Suprapubic skin (tissue), 4 donors: ENCODE measurements around the gene IFNA7. TPM values are rescaled to one million over a fixed set of nuclear protein-coding genes. Genes with fewer than 3 reads are reported as not detected.
"Not testable (repeated sequence)": the region's sequence is repeated elsewhere in the genome, so short reads cannot be mapped to it uniquely, and the experiment has no call there.

Experiments used
- DNase-seq, 2 donors: peaks; one replicate each; pipeline ENCODE4 v3.0.0-alpha.2; 2019; ENCODE audit warnings: low spot score in 2 of 2
- H3K27ac ChIP-seq: fragments of 200-600 bp; sonication (generic); one replicate; pipeline ENCODE4 v1.5.1; 2019
- H3K27me3 ChIP-seq: fragments of 200-600 bp; sonication (generic); one replicate; pipeline ENCODE4 v1.5.1; 2019
- H3K36me3 ChIP-seq: fragments of 200-600 bp; sonication (generic); one replicate; pipeline ENCODE4 v1.5.1; 2019
- H3K4me1 ChIP-seq: fragments of 200-600 bp; sonication (generic); one replicate; pipeline ENCODE4 v1.5.1; 2019
- H3K4me3 ChIP-seq: fragments of 200-600 bp; sonication (generic); one replicate; pipeline ENCODE4 v1.5.1; 2019; ENCODE audit warnings: mild to moderate bottlenecking
- H3K9me3 ChIP-seq: fragments of 200-600 bp; sonication (generic); one replicate; pipeline ENCODE4 v1.5.1; 2019
- EP300 ChIP-seq: sonication (generic); formaldehyde crosslinking; IDR thresholded peaks from one replicate; pipeline ENCODE4 v1.6.1; 2017; ENCODE audit warnings: antibody characterized with exemption
- POLR2A ChIP-seq, 2 donors: fragments of 450-650 bp; IDR thresholded peaks; one replicate each; pipeline ENCODE4 v1.6.1; 2017; ENCODE audit warnings: antibody characterized with exemption in 2 of 2, mild to moderate bottlenecking in 2 of 2, moderate library complexity in 2 of 2
- POLR2AphosphoS5 ChIP-seq, 3 donors: sonication (generic); formaldehyde crosslinking; IDR thresholded peaks; one replicate each; pipeline ENCODE4 v1.6.1; 2017; ENCODE audit warnings: antibody characterized with exemption in 3 of 3
- WGBS: methylation state at CpG from one replicate; pipeline ENCODE4 v1.1.5; 2018; 5-methylcytosine and 5-hydroxymethylcytosine counted together
- total RNA-seq, 4 donors: library from RNA; depleted of rRNA; stranded (reverse); fragments of >200 nt; gene quantifications; one replicate each; pipeline ENCODE4 v1.1.0, GENCODE V29; 2016
- TF ChIP-seq, protein P1 (sequence below), 2 donors: fragments of 200-600 bp in 1 of 2; fragments of 450-650 bp in 1 of 2; sonication (generic) in 1 of 2; IDR thresholded peaks; one replicate each; pipeline ENCODE4 v1.5.1; 2016 to 2019; ENCODE audit warnings: antibody characterized with exemption in 2 of 2, mild to moderate bottlenecking in 1 of 2, moderate library complexity in 1 of 2

IFNA7 gene
- total RNA-seq, 4 donors from 2014 or later: not detected

GRCh38 chr9:21174671-21175070, 27.3 kb downstream of the IFNA7 start:
- Histone ChIP-seq H3K4me1 (no peaks in the 10 kb centered on the region), H3K4me3 (no peak overlapping the region), H3K27ac (no peak overlapping the region), H3K9me3 (no peaks in the 10 kb centered on the region), H3K27me3 (no peaks in the 10 kb centered on the region), H3K36me3 (no peaks in the 10 kb centered on the region)
- no peak for DNase-seq
- no peak for TF ChIP-seq POLR2AphosphoS5 (IDR thresholded peaks at IDR 0.05)
- TF ChIP-seq, protein P1, sequence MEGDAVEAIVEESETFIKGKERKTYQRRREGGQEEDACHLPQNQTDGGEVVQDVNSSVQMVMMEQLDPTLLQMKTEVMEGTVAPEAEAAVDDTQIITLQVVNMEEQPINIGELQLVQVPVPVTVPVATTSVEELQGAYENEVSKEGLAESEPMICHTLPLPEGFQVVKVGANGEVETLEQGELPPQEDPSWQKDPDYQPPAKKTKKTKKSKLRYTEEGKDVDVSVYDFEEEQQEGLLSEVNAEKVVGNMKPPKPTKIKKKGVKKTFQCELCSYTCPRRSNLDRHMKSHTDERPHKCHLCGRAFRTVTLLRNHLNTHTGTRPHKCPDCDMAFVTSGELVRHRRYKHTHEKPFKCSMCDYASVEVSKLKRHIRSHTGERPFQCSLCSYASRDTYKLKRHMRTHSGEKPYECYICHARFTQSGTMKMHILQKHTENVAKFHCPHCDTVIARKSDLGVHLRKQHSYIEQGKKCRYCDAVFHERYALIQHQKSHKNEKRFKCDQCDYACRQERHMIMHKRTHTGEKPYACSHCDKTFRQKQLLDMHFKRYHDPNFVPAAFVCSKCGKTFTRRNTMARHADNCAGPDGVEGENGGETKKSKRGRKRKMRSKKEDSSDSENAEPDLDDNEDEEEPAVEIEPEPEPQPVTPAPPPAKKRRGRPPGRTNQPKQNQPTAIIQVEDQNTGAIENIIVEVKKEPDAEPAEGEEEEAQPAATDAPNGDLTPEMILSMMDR (IDR thresholded peaks at IDR 0.05): no peak
- TF ChIP-seq EP300: no peak
- no peak for TF ChIP-seq POLR2A (IDR thresholded peaks at IDR 0.05)
- 83% methylated on average over 2 of the region's 2 CpGs for WGBS

- Histone ChIP-seq H3K36me3 (no peaks in the 10 kb centered on the region), H3K27me3 (no peaks in the 10 kb centered on the region), H3K4me1 (no peaks in the 10 kb centered on the region), H3K27ac (no peak overlapping the region), H3K9me3 (no peaks in the 10 kb centered on the region), H3K4me3 (no peak overlapping the region)
- 93% methylated on average over 3 of the region's 3 CpGs for WGBS
- TF ChIP-seq, protein P1 (IDR thresholded peaks at IDR 0.05): no peak
- no peak for TF ChIP-seq POLR2A (IDR thresholded peaks at IDR 0.05)
- no peak for TF ChIP-seq POLR2AphosphoS5 (IDR thresholded peaks at IDR 0.05)
- TF ChIP-seq EP300: no peak
- no peak for DNase-seq
These were observed 29.8 kb downstream of the IFNA7 start for GRCh38 chr9:21172156-21172555.

GRCh38 chr9:21171351-21171750, 30.7 kb downstream of the IFNA7 start:
- TF ChIP-seq POLR2A (IDR thresholded peaks at IDR 0.05) (no peak), POLR2AphosphoS5 (IDR thresholded peaks at IDR 0.05) (no peak), EP300 (no peak)
- TF ChIP-seq, protein P1 (IDR thresholded peaks at IDR 0.05): no peak
- Histone ChIP-seq H3K36me3 (no peaks in the 10 kb centered on the region), H3K4me1 (no peaks in the 10 kb centered on the region), H3K4me3 (no peak overlapping the region), H3K27me3 (no peaks in the 10 kb centered on the region), H3K9me3 (no peaks in the 10 kb centered on the region), H3K27ac (no peak overlapping the region)
- 79% methylated on average over 1 of the region's 1 CpG for WGBS
- DNase-seq: no peak

- WGBS: 84% methylated on average over 2 of the region's 2 CpGs
- DNase-seq, H3K27ac ChIP-seq, H3K4me3 ChIP-seq, H3K9me3 ChIP-seq, H3K4me1 ChIP-seq, H3K36me3 ChIP-seq, H3K27me3 ChIP-seq: not testable (repeated sequence)
These were observed 35.4 kb downstream of the IFNA7 start, which contains the start of gene IFNA21 for GRCh38 chr9:21166560-21166959. IFNA21 (minus strand) TSS chr9:21166660; CDS start chr9:21166612, 48 bp downstream.

DNA sequence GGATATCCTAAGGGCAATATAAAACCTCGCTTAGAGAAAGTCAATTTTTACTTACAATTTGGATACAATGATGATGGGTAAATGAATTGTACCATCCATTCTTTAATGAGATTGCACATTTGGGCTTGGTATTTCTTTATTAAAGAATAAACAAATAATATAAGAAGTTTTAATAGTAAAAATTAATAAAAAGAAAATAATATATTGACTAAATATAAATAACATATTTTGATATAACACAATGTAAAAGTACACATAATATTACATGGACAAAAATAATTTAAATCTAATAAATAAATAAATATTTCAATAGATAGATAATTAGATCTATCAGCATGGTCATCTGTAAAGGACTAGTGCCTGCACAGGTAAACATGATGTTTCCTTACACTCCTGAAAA, 36.5 kb downstream of the IFNA7 start:
- no peaks in the 10 kb centered on the region for H3K27me3 ChIP-seq
- no peak overlapping the region for H3K4me3 ChIP-seq
- H3K36me3 ChIP-seq: no peaks in the 10 kb centered on the region
- H3K9me3 ChIP-seq: no peaks in the 10 kb centered on the region
- WGBS: 64% methylated on average over 1 of the region's 1 CpG
- no peak overlapping the region for H3K27ac ChIP-seq
- no peaks in the 10 kb centered on the region for H3K4me1 ChIP-seq
- TF ChIP-seq POLR2AphosphoS5 (IDR thresholded peaks at IDR 0.05) (no peak), POLR2A (IDR thresholded peaks at IDR 0.05) (no peak), EP300 (no peak)
- TF ChIP-seq, protein P1 (IDR thresholded peaks at IDR 0.05): no peak
- no peak for DNase-seq

DNA sequence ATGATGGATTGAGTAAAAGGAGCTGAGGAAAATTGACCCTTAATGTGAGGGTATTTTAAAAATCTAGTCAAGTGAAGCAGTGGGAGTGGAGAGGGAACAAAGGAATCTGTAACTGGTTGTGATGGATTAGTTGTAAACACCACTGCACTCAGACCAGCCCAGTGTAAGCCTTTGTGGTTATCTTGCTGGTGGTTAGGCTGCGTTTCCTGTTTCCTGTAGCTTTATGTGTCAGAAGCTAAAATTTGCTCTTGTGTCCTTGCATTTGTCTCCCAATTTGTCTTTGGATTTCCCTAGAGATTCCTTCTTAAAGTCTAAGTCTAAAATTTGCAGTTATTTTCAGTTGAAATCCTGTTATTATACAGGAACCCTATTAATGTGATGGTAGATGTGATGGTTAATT, 41.8 kb downstream of the IFNA7 start:
- no peak for TF ChIP-seq POLR2A (IDR thresholded peaks at IDR 0.05)
- TF ChIP-seq POLR2AphosphoS5 (IDR thresholded peaks at IDR 0.05): no peak
- TF ChIP-seq, protein P1 (IDR thresholded peaks at IDR 0.05): no peak
- no peak for TF ChIP-seq EP300
- DNase-seq: no peak
- H3K9me3 ChIP-seq: no peaks in the 10 kb centered on the region
- H3K27me3 ChIP-seq: no peaks in the 10 kb centered on the region
- no peaks in the 10 kb centered on the region for H3K4me1 ChIP-seq
- H3K36me3 ChIP-seq: no peaks in the 10 kb centered on the region
- no peak overlapping the region for H3K4me3 ChIP-seq
- H3K27ac ChIP-seq: no peak overlapping the region
- WGBS: 14% methylated on average over 1 of the region's 1 CpG
